CD4-positive, alpha-beta T cell treated with Interleukin-2 at 100 ng/mL for 4 hours (primary cell): ENCODE measurements around the gene GUK1.
A peak's percentile ranks its signal among the peaks of the same experiment; 100 is the strongest.

Source experiments
- DNase-seq: peaks from one replicate; pipeline ENCODE4 v3.0.0-alpha.2; 2020; ENCODE audit warnings: low spot score

GUK1 gene, protein sequence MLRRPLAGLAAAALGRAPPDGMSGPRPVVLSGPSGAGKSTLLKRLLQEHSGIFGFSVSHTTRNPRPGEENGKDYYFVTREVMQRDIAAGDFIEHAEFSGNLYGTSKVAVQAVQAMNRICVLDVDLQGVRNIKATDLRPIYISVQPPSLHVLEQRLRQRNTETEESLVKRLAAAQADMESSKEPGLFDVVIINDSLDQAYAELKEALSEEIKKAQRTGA

DNA sequence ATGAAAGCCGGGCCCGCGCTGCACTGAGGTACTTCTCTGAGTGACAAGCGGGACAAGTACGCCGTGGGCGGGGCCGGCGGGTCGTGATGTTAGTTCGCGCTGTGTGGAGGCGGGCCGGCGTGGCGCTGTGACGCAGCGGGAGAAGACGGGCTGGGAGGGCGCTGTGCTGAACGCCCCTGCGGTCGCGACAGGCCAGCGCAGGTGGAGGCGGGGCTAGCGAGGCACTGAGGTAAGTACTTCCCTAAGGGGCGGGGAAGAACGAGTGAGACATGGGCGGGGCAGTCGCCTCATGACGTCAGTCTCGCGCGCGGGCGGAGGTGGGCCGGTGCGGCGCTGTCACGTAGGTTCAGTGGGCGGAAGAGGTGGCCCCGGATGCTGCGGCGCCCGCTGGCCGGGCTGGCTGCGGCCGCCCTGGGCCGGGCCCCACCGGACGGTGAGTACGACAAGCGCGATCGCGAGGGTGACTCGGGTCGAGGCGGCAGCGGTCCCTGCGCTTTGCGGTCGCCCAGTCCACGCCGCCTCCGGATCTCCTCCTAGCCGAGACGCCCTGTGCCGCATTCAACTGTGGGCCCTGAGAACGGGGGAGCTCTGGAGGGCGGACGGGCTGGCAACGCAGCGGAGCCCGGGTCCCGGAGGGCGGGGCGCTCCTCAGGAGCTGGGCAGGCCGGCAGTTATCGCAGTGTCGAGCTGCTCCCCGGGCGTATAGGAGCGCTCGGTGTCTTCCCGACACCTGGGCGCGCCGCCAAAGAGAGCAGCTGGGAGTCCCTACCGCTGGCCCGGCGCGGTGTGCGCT lies at the start of gene GUK1:
Gene GUK1 (plus strand): TSS at position 349 of the 793 bp plus-strand sequence. CDS start 24 bp downstream, at position 373.
- DNase-seq, result peak; percentile 100

DNA sequence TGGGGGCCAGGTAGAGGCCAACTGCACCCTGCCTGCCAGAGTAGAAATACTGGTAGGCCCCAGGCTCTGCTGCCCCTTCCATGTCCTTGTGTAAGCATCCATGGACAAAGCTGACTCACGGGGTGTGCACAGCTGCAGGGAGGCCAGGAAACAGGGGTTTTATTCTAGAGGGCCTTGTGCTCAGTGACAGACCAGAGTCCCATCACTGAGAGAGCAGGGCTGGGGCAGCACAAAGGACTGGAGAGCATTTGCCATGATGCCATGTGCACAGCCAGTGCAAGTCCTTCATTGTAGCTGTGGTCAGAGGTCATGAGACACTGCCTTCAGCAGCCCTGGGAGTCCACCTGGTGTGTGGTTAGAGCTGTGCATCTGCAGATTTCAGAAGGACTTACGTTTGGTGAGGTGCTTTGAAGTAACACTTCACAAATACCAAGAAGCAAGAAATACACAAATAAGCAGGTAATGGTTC lies 49.4 kb upstream of the GUK1 start:
- no peak for DNase-seq

DNA sequence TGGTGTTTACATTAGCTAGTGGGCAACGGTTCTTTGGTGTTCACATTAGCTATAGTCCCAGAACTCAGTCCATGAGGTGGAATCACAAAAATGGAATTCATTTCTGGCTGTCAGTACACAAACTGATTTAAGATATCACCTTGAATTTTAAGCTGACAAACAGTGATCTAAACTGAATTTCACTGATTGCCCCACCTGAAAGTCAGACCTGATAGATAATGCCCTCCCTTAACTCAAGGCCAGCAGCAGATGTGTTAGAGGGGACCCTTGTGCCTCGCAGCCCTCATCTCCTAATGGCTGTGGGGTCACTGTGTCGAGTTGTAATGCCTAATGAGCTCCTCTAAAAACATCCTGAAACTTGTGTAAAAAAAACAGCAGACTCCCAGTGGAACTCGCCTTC lies 49.0 kb upstream of the GUK1 start:
- no peak for DNase-seq

DNA sequence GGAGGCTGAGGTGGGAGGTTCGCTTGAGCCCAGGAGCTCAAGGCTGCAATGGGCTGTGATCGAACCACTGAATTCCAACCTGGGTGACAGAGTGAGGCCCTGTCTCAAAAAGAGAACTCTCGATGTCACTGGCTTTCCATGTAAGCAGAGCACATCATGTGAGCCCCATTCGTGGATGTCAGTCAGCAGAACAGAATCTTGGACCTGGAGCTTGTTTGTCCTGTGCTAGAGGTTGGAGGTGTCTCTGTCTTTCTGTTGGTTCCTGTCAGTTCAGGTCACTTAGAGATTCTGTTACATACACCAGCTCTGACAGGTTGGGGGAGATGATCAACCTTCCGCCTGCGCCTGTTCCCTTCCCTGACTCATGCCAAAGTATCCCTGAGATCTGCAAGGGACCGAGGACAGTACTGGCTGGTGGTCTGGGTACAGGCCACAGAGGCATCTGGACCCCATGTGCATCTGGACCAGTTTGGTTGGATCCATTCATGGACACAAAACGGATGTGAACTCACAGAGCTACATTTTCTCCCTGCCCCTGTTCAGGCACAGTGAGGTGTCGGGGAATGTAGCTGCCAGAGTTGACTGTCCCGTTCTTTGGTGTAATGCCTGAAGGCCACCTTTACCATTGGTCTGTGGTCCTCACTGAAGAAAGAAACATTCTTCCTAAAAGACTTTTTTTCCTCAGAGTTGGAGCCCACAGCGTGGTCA lies 47.6 kb upstream of the GUK1 start:
- no peak for DNase-seq

DNA sequence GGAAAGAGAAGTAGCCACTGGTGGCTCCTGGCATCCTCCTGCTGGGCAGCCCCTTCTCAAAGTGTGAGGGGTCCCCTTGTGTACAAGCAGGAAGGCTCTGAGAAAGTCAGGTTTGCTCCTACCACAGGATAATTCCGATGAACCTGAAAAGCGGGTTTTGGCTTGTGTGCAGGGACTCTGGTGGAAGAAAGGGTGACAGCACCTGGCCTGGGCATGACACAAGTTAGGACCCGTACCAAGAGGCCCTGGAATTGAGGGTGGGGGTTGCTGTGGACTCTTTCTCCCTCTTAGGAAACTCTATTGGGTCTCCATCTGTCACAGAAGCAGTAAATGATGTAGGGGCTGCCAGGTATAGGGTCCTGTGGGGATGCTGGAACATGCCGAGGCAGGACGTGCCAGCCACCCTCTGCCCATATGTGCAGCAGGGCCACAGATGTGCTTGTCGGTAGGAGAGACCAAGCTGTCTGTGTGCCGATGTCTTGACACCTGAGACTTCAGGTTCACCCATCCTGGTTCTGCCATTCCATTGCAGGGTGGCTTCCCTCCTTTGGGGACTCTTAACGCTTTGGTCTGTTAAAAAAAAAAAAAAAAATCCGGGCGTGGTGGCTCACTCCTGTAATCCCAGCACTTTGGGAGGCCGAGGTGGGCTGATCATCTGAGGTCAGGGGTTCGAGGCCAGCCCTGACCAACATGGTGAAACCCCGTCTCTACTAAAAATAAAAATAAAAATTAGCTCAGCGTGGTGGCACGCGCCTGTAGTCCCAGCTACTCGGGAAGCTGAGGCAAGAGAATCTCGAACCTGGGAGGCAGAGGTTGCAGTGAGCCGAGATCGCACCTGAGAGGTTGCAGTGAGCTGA lies 46.8 kb upstream of the GUK1 start:
- no peak for DNase-seq

DNA sequence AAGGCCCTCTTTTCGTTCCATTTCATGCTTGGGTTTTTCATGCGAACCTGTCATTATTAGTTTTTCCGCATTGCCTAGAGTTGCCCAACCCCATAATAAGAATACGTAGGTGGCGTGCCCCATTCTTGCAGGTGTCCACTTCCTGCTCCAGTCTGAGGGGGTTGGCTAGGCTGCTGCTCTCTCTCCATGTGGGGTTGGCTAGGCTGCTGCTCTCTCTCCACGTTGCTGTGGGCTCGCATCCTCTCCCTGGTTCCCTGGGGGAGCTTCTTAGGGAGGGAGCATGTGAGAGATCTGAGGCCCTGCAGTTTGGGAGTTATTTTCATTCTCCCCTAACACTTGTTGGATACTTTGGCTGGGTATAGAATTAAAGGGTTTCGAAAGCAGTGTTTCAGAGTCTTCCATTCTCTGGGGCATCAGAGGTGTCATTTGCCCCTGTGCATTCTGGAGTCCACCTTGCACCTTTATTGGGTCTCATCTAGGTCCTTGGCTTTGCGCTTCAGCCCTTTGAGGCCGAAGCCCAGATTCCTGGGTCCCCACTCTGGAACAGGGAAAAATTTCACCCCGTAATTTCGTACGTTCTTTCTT lies 45.6 kb upstream of the GUK1 start:
- DNase-seq, result no peak

DNA sequence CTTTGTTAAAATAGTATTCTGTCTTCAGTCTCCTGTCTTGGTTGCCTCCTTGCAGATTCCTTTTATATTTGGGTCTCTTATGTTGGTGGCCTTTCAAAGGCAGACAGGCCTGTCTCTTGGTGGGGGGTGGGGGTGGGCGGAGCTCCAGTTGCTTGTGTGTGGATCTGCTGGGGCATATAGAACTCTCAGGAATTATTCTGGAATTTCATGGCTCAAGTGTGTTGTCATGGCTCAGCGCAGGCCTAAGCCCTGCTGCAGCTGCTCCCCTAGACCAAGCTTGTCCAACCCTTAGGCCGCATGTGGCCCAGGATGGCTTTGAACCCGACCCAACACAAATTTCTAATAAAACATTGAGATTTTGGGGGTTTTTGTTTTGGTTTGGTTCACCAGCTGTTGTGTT lies 44.9 kb upstream of the GUK1 start:
- no peak for DNase-seq

DNA sequence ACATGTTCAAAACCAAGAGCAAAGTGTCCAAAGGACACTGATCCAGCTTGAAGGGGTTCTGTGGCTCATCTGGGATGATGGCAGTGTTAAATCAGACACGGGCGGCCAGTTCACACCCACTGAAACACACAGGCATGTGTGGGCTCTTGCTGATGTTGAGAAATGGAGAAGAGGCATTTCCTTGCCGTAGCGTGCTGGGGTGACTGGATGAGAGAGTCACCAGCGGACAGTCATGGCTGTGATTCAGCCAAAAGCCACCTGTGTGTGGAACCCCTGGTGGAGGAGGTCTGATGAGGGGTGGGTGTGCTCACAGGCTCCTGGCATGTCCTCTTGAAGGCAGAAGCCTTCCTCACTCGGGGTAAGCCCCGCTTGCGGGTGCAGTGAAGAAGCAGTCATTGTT lies 44.1 kb upstream of the GUK1 start:
- DNase-seq, result no peak

DNA sequence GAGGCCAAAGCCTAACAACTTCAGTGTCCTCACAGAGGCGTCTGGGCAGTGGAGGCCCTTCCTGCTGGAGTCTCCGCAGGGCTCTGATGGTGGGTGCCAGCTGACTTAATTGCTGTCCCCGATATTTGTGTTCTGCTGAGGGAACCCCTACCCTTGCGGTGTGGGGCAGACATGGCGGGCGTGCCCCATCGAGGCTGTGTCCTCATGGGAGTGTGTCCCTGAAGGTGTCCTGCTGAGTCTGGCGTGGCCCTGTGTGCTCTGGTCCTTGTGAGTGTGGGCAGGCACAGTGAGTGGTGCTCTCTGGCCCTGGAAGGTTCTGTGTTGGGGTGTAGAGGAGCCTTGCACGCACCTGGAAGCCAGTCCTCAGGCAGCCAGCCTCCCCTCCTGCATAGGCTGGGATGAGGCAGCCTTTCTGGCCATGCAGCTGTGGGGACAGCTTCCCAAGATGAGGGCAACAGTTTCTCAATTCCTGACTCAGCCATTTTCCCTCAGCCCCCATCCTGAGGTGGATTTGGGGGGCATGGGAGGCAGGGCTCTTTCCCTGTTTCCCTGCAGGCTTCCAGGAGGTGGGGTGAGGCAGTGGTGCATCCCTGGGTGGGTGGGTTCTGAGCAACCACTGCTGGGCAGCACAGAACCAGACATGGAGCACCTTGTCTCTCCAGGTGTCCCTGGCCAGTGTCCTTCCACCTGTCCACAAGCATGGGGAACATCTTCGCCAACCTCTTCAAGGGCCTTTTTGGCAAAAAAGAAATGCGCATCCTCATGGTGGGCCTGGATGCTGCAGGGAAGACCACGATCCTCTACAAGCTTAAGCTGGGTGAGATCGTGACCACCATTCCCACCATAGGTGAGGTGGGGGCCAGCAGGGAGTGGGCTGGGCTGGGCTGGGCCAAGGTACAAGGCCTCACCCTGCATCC lies 43.4 kb upstream of the GUK1 start:
- DNase-seq, result no peak

DNA sequence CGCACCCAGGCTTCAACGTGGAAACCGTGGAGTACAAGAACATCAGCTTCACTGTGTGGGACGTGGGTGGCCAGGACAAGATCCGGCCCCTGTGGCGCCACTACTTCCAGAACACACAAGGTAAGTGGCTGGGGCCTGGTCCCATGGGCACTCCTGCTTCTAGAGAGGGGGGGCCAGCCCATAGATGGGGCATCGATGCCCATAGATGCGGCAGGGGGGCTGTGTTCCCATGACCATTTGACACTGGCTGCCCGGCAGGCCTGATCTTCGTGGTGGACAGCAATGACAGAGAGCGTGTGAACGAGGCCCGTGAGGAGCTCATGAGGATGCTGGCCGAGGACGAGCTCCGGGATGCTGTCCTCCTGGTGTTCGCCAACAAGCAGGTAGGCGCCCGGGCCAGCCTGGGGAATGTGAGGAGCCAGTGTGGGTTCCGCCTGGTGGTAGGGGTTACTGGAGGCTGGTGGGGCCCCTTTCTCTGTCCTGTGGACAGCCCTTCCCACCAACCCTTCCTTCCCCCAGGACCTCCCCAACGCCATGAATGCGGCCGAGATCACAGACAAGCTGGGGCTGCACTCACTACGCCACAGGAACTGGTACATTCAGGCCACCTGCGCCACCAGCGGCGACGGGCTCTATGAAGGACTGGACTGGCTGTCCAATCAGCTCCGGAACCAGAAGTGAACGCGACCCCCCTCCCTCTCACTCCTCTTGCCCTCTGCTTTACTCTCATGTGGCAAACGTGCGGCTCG lies 42.6 kb upstream of the GUK1 start:
- no peak for DNase-seq

DNA sequence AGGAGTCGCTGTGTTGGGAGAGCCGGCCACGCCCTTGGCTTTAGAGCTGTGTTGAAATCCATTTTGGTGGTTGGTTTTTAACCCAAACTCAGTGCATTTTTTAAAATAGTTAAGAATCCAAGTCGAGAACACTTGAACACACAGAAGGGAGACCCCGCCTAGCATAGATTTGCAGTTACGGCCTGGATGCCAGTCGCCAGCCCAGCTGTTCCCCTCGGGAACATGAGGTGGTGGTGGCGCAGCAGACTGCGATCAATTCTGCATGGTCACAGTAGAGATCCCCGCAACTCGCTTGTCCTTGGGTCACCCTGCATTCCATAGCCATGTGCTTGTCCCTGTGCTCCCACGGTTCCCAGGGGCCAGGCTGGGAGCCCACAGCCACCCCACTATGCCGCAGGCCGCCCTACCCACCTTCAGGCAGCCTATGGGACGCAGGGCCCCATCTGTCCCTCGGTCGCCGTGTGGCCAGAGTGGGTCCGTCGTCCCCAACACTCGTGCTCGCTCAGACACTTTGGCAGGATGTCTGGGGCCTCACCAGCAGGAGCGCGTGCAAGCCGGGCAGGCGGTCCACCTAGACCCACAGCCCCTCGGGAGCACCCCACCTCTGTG lies 41.7 kb upstream of the GUK1 start:
- DNase-seq, result no peak

DNA sequence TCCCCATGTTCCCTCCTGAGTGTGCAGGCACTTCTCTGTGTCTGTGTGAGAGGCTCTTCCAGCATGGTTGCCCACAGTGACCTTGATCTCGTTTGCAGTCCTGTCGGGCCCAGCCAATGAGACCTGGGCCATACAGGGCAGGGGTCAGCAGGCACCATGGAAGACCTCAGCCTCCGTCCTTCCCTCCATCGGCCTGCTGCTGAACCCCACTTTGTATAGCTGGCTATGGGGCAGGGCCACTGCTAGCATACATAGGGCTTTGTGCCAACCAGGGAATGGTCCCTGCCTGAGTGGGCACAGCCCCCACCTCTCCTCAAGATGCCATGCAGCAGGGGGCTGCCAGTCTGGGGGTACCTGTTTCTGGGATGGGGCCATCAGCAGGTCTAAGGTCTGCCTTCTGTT lies 40.7 kb upstream of the GUK1 start:
- no peak for DNase-seq

DNA sequence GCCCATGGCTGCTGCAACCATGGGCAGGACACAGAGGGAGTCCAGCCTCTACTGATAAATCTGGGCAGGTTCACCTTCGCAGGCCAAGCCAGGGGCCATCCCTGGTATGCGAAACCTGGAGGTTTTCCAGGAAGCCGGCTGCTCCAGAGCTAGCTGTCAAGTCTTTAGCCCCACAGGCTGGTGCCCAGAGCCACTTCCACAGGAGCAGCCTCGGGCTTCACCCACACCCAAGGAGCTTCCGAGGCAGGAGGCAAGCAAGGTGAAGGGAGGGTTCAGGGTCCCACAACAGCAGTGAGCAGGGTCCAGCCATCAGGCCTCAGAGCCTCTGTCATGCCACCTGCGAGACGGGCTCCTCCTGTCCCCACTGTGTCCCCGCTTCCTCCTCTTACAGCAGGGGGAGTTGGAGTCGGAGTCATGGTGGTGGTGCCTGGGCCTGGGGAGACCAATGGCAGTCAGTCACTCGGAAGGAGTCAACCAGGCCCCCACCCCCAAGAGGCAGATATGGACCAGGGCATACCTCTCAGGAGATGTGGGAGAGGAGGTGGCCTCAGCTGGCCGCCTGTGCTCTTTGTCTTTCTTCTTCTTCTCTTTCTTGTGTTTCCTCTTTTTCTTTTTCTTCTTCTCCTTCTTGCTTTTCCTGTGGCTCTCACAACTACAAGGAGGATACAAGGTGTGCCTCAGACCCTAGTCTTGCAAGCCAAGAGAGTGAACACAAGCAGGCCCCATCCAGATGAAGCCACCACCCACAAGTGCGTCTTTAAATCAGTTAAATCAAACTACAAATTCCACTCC lies 39.1 kb upstream of the GUK1 start:
- DNase-seq, result no peak

DNA sequence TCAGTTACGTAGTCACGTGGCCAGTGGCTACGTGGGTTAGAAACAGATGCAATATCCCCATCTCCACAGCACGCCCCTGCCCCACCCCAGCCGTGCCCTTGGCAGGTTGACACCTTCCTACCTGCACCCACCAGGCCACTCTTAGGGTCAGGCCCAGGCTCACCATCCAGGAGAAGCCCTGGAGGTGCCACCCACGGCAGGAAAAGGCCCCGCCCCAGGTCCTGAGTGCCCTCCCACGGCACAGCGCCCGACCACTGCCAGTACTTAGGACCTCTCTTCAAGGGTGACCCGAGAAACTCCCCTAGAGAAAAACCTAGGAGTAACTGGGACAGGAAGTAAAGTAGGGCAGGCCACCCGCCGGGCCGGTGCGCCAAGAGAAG lies 38.5 kb upstream of the GUK1 start:
- no peak for DNase-seq

DNA sequence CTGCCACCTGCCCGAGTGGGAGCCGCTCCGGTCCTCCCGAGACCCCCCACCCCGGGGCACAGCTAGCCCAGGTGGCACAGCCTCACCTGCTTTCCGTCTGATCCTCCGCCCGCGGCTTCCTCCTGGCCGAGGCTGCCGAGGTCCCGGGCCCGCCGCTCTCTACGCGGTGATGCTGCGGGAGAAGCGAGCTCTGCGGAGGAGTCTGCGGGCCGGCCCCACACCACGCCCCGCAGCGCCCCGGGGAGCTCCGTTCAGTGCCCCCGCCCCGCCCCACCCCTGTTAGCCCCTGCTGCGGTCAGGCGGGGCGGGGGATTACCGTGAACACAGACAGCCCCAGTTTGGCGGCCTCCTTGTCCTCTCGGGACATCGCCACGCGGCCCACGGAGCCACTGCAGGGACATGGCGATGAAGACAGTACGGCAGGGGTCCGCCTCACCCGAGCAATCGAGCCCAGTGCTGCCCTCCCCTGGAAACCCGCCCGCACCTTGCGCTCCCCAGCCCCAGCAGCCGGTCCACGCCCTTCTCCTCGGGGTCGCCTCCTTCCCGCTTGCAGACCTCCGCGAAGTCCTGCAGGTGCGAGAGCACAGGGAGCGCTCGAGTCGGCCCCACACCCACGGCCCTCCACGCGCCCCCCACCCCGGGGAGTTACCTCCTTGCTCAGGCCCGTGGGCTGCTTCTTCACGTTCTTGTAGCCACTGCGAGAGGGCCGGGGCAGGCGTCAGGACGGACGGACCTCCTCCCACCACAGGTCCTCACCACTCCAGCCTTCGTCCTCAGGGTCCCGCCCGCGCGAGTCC lies 37.9 kb upstream of the GUK1 start:
- DNase-seq, result peak; percentile 60

DNA sequence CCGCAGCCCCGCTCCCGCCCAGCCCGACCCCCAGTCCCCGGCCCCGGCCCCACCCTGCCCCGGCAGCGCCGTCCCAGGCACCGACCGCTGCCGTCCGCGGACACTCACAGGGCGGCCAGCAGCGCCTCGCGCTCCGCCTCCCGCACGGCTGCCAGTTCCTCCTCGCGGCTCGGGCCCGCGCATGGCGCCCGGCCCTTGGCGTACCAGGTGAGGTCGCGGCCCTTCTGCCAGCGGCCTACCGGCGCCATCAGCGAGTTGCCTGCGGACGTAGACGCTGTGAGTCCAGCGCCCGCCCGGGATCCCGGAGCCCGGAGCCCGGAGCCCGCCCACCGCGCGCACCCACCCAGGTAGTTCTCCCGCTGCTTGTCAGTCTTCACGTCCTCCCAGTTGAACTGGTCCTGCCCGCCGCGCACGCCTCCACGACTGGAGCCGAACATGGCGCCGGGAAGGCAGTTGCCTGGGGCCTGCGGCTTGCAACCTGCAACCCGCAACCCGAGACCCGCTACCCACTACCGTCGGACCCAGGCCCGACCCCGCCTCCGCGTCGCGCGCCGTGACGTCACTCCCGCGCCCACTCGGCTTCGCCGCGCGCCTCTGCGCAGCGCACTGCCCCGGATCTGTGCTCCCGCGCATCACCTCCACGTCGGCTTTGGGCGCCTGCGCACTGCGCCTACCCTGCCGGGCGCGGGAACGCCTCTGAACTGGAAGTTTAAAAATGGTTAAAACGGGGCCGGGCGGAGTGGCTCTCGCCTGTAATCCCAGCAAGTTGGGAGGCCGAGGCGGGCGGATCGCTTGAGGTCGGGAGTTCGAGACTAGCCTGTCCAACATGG lies 37.1 kb upstream of the GUK1 start, which contains the start of gene C1orf35:
Gene C1orf35 (minus strand): TSS at position 535 of the 830 bp plus-strand sequence. CDS start 98 bp downstream, at position 437.
- peak; percentile 93 for DNase-seq
